Nucleus accumbens (tissue), 56 donors: ENCODE data around the gene SMIM20.
"Not testable (repeated sequence)": the region's sequence is repeated elsewhere in the genome, so short reads cannot be mapped to it uniquely, and the experiment has no call there.

Source experiments
- DNase-seq, 56 donors: peaks; one replicate each; lab custom pipeline; 2025; lab: John Stamatoyannopoulos, UW

The SMIM20 gene

GRCh38 chr4:25913851-25914669 is at the start of gene SMIM20:
Gene SMIM20 (plus strand): TSS chr4:25914220. CDS start chr4:25914314, 94 bp downstream.
- peak; percentile 62 to 97 (median 92) for DNase-seq

- DNase-seq, result no peak
These were observed 48.4 kb upstream of the SMIM20 start for GRCh38 chr4:25865586-25865985.

- not testable (repeated sequence) for DNase-seq
These were observed 47.6 kb upstream of the SMIM20 start for GRCh38 chr4:25866401-25866800.

- DNase-seq, result no peak
These were observed 46.2 kb upstream of the SMIM20 start for GRCh38 chr4:25867781-25868294.

GRCh38 chr4:25870081-25870480 is 43.9 kb upstream of the SMIM20 start:
- no peak for DNase-seq

- DNase-seq, result no peak
These were observed 41.0 kb upstream of the SMIM20 start for GRCh38 chr4:25872851-25873631.

- DNase-seq, result no peak
These were observed 40.3 kb upstream of the SMIM20 start for GRCh38 chr4:25873632-25874129.

- DNase-seq, result no peak
These were observed 39.4 kb upstream of the SMIM20 start for GRCh38 chr4:25874655-25875054.

- no peak for DNase-seq
These were observed 38.7 kb upstream of the SMIM20 start for GRCh38 chr4:25875281-25875745.

- no peak for DNase-seq
These were observed 35.3 kb upstream of the SMIM20 start for GRCh38 chr4:25878676-25879075.

- no peak for DNase-seq
These were observed 34.9 kb upstream of the SMIM20 start for GRCh38 chr4:25879091-25879584.

GRCh38 chr4:25879587-25879986 is 34.4 kb upstream of the SMIM20 start:
- DNase-seq, result no peak

- DNase-seq, result no peak
These were observed 33.9 kb upstream of the SMIM20 start for GRCh38 chr4:25879991-25880651.

- no peak for DNase-seq
These were observed 32.8 kb upstream of the SMIM20 start for GRCh38 chr4:25881193-25881592.

GRCh38 chr4:25882226-25882625 is 31.8 kb upstream of the SMIM20 start:
- no peak for DNase-seq

GRCh38 chr4:25883565-25883964 is 30.5 kb upstream of the SMIM20 start:
- no peak for DNase-seq

GRCh38 chr4:25884031-25884782 is 29.8 kb upstream of the SMIM20 start:
- DNase-seq, result no peak

- DNase-seq, result no peak
These were observed 25.2 kb upstream of the SMIM20 start for GRCh38 chr4:25888781-25889180.

GRCh38 chr4:25889589-25890503 is 24.2 kb upstream of the SMIM20 start:
- DNase-seq, result no peak
